SK-N-SH treated with all-trans-retinoic acid at 6 μM for 48 hours (cell line): ENCODE results near the gene PDE6B.

Experiments used
- ATAC-seq: fragments of 200-7000 bp; cut with Tn5 transposase; 3 replicates; pipeline ENCODE4 v1.9.1; 2020; ENCODE audit warnings: mild to moderate bottlenecking, moderate library complexity
- CREB5 ChIP-seq: fragments of 250-450 bp; sonication (Bioruptor Pico); IDR thresholded peaks from 2 replicates; pipeline ENCODE4 v1.5.1; 2020; ENCODE audit warnings: low read depth, mild to moderate bottlenecking, moderate library complexity
- CSDC2 ChIP-seq: fragments of 250-450 bp; sonication (Bioruptor Pico); IDR thresholded peaks from 2 replicates; pipeline ENCODE4 v1.5.0; 2020; ENCODE audit warnings: mild to moderate bottlenecking, moderate library complexity
- ISL1 ChIP-seq: fragments of 250-450 bp; sonication (Bioruptor Pico); IDR thresholded peaks from 2 replicates; pipeline ENCODE4 v2.1.2; 2022; ENCODE audit warnings: mild to moderate bottlenecking, moderate library complexity
- OSR1 ChIP-seq: fragments of 250-450 bp; sonication (Bioruptor Pico); IDR thresholded peaks from 2 replicates; pipeline ENCODE4 v1.8.0; 2022; ENCODE audit warnings: moderate library complexity, mild to moderate bottlenecking, inconsistent platforms
- PATZ1 ChIP-seq: fragments of 250-450 bp; sonication (Bioruptor Pico); IDR thresholded peaks from 2 replicates; pipeline ENCODE4 v1.8.0; 2020; ENCODE audit warnings: mild to moderate bottlenecking, moderate library complexity, borderline replicate concordance
- POU6F1 ChIP-seq: fragments of 250-450 bp; sonication (Bioruptor Pico); IDR thresholded peaks from 2 replicates; pipeline ENCODE4 v1.8.0; 2021; ENCODE audit warnings: low read depth, mild to moderate bottlenecking, moderate library complexity, borderline replicate concordance
- PPARA ChIP-seq: fragments of 250-450 bp; sonication (Bioruptor Pico); IDR thresholded peaks from 2 replicates; pipeline ENCODE4 v1.5.0; 2020; ENCODE audit warnings: mild to moderate bottlenecking, borderline replicate concordance
- RARB ChIP-seq: fragments of 250-450 bp; sonication (Bioruptor Pico); IDR thresholded peaks from 2 replicates; pipeline ENCODE4 v1.8.0; 2021; ENCODE audit warnings: mild to moderate bottlenecking, moderate library complexity
- SNAI2 ChIP-seq: fragments of 250-450 bp; sonication (Bioruptor Pico); IDR thresholded peaks from 2 replicates; pipeline ENCODE4 v1.5.0; 2020; ENCODE audit warnings: mild to moderate bottlenecking, moderate library complexity
- TCF4 ChIP-seq: fragments of 250-450 bp; sonication (Bioruptor Pico); IDR thresholded peaks from 2 replicates; pipeline ENCODE4 v1.8.0; 2021; ENCODE audit warnings: mild to moderate bottlenecking, moderate library complexity, borderline replicate concordance
- TOX ChIP-seq: fragments of 250-450 bp; sonication (Bioruptor Pico); IDR thresholded peaks from 2 replicates; pipeline ENCODE4 v1.8.0; 2021; ENCODE audit warnings: mild to moderate bottlenecking, moderate library complexity, borderline replicate concordance
- TSHZ2 ChIP-seq: fragments of 250-450 bp; sonication (Bioruptor Pico); IDR thresholded peaks from 2 replicates; pipeline ENCODE4 v1.5.0; 2020; ENCODE audit warnings: mild to moderate bottlenecking, moderate library complexity
- ZC3H10 ChIP-seq: fragments of 250-450 bp; sonication (Bioruptor Pico); IDR thresholded peaks from 2 replicates; pipeline ENCODE4 v1.5.1; 2021; ENCODE audit warnings: mild to moderate bottlenecking, moderate library complexity
- ZFP3 ChIP-seq: fragments of 250-450 bp; sonication (Bioruptor Pico); IDR thresholded peaks from 2 replicates; pipeline ENCODE4 v1.5.0; 2020; ENCODE audit warnings: mild to moderate bottlenecking, moderate library complexity
- ZNF565 ChIP-seq: fragments of 450-650 bp; formaldehyde crosslinking; conservative IDR thresholded peaks from 2 replicates; pipeline ENCODE4 v1.5.0; 2020; ENCODE audit warnings: low read depth, mild to moderate bottlenecking, moderate library complexity
- ZNF70 ChIP-seq: fragments of 450-650 bp; formaldehyde crosslinking; IDR thresholded peaks from 2 replicates; pipeline ENCODE4 v1.5.0; 2020; ENCODE audit warnings: mild to moderate bottlenecking, moderate library complexity
- ZNF8 ChIP-seq: fragments of 450-650 bp; formaldehyde crosslinking; IDR thresholded peaks from 2 replicates; pipeline ENCODE4 v1.5.0; 2020; ENCODE audit warnings: mild to moderate bottlenecking, moderate library complexity

The PDE6B gene

GRCh38 chr4:688854-689681 lies 63.7 kb downstream of the PDE6B start, which contains the start of gene SLC49A3:
TSS of gene SLC49A3 (minus strand) at chr4:689151. CDS start at chr4:689127, 24 bp downstream.
- ATAC-seq: no peak

GRCh38 chr4:689723-690122 lies 64.3 kb downstream of the PDE6B start:
- ATAC-seq: no peak
- TF ChIP-seq ISL1 (no peak), TCF4 (CRISPR knock-in tag) (no peak), TOX (CRISPR knock-in tag) (no peak), ZC3H10 (CRISPR knock-in tag) (no peak), ZNF70 (no peak), CREB5 (CRISPR knock-in tag) (no peak), POU6F1 (CRISPR knock-in tag) (no peak), ZNF565 (CRISPR knock-in tag) (no peak), PATZ1 (no peak), PPARA (CRISPR knock-in tag) (no peak), OSR1 (CRISPR knock-in tag) (no peak), RARB (CRISPR knock-in tag) (no peak), ZFP3 (CRISPR knock-in tag) (no peak), ZNF8 (CRISPR knock-in tag) (no peak), SNAI2 (CRISPR knock-in tag) (no peak), TSHZ2 (CRISPR knock-in tag) (no peak), CSDC2 (CRISPR knock-in tag) (no peak)
- TF ChIP-seq, all 23 proteins: peak for 0

More at GRCh38 chr4:688854-689681, 63.7 kb downstream of the PDE6B start, which contains the start of gene SLC49A3:
- TF ChIP-seq TSHZ2 (CRISPR knock-in tag): no peak
- no peak for TF ChIP-seq TOX (CRISPR knock-in tag)
- no peak for TF ChIP-seq ZC3H10 (CRISPR knock-in tag)
